HG03280 (cell line): ENCODE data around the gene RNF4.
A peak's percentile ranks its signal among the peaks of the same experiment; 100 is the strongest.
"Not testable (repeated sequence)": the region's sequence is repeated elsewhere in the genome, so short reads cannot be mapped to it uniquely, and the experiment has no call there.

Experiments used
- ATAC-seq: cut with Tn5 transposase; IDR thresholded peaks from one replicate; pipeline ENCODE4 v1.9.1; 2021; ENCODE audit warnings: mild to moderate bottlenecking, moderate library complexity; ENCODE audit not compliant: unreplicated experiment

Gene RNF4

GRCh38 chr4:2468456-2469191, at the start of gene RNF4:
Gene RNF4, plus strand, starts transcription at chr4:2469106. Its CDS starts 21,388 bp downstream, at chr4:2490494.
- peak; percentile 81 for ATAC-seq

GRCh38 chr4:2419814-2420213, 49.1 kb upstream of the RNF4 start:
- no peak for ATAC-seq

GRCh38 chr4:2421928-2422327, 47.0 kb upstream of the RNF4 start:
- ATAC-seq, result no peak

DNA sequence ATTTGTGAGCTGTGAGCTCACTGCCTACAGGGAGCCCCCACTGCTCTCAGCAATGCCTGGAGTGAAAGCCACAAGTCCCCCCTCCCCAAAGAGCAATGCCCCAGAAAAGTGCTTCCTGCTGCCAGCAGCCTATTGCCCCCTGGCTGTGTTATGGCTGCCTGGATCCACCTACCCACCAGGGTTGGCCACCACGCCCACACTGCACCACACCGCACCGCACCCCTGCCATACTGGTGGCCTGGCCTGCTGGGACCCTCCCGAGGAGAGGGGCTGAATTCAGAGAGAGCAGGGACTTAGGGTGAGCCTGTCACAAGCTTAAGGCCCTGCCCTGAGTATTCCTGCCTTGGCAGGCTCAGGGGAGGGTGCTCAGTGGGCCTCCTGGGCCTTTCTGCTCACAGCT, 45.8 kb upstream of the RNF4 start:
- ATAC-seq, result no peak

GRCh38 chr4:2423695-2424094, 45.2 kb upstream of the RNF4 start:
- ATAC-seq, result no peak

DNA sequence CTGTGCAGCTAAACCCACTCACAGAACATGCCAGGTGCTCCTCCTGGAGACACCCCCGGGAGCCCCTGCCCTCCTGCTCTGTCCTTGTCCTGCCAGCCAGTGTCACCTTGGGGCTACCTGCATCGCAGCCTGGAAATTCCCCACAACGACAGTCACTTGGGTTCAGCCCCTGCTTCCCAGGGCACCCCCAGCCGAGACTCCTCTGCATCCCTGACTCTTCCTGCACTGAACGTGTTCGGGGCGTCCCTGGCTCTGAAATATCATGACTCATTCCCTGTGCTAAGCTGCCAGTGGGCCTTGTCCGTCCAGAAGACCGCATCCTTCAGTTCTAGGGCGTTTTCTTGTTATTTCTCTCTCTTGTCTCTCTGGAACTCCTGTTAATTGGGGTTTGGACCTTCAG, 44.3 kb upstream of the RNF4 start:
- no peak for ATAC-seq

DNA sequence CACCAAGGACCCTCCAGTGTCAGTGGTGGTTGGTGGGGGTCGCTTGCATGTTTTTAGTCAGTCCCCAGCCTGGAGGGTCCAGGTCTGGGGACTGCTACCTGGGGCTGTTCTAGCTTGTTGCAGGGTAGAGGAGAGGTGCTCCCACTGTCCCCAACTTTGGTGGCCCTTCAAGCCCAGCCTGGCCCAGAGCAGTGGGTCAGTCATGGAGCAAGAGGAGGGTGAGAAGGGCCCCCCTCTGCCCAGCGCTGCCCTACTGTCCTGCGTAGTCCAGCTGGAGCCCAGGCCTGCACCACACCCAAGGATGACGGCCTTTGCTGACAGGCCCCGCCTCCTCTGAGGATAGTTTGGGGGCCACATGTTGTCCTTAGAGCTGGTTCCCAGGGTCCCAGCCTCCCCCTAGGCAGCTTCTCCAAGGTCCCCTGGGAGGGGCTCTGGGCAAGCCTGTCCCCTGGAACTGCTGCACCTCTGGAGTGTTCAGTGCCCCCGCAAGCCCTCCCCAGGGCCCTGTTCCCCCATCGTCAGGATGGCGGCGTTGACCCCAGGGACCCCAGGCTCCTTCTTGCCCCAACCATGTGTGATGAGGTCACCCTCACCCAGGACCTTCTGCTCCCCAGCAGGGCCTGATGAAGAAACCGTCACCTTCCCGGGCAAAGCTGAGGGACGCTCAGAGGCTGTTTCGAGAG, 43.4 kb upstream of the RNF4 start:
- no peak for ATAC-seq

DNA sequence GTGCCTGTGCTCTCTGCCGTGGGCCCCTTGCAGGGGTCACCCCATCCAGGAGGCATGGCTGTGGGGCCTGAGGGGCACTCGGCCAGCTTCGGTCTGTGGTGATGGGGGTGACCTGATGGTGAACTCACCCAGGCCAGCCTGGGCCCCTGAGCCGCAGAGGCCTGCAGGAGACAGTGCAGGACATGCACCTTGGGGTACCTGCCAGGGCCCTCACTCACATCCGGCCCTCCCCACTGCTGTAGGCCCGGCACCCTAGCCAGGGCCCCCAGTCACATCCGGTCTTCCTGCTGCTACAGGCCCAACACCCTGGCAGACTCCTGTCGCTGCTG, 42.9 kb upstream of the RNF4 start:
- no peak for ATAC-seq

GRCh38 chr4:2426711-2427275, 42.1 kb upstream of the RNF4 start:
- ATAC-seq, result no peak

DNA sequence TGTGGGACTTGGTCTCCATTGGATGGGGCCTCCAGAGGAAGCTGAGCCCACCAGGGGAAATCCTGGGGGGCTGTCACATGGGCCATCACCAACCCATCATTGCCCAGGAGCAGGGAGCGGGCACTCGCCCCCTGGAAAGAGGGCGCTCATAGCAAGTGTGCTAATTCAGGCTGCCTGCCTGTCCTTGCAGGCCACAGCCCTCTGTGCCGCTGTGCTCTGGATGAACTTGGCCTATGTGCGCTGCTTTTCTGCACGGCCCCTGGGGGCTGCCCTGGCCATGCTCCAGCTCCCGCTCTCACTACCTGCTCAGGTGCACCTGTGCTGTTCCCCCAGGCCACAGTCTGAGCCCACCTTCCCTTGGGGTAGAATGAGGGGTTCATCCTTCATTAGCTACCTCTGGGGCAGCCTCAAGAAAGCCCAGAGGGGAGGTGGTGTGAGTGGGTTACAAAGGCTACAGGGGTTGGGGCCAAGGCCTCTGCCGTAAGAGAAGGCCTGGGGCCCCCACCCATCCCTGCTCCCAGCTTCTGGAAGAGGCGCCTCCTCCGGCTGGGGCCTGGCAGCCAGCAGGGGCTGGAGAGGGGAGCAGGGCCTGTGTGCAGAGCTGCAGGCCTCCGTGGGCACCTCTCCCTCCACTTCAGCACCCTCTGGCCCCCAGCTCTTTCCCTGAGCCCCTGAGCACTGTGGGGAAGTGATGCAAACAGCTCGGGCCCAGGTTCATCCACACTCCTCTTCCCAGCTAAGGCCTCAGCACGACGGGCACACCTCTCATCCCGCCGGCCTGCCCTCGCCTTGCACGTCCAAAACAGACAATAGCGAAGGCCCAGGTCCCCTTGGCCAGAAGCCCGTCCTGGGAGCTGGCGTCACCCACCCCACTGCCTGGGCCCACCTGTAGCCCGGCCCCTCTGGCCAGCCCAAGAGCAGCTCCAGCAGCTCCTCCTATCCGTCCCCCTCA, 41.2 kb upstream of the RNF4 start:
- ATAC-seq, result no peak

- no peak for ATAC-seq
Measured at GRCh38 chr4:2428496-2429213, 40.3 kb upstream of the RNF4 start.

DNA sequence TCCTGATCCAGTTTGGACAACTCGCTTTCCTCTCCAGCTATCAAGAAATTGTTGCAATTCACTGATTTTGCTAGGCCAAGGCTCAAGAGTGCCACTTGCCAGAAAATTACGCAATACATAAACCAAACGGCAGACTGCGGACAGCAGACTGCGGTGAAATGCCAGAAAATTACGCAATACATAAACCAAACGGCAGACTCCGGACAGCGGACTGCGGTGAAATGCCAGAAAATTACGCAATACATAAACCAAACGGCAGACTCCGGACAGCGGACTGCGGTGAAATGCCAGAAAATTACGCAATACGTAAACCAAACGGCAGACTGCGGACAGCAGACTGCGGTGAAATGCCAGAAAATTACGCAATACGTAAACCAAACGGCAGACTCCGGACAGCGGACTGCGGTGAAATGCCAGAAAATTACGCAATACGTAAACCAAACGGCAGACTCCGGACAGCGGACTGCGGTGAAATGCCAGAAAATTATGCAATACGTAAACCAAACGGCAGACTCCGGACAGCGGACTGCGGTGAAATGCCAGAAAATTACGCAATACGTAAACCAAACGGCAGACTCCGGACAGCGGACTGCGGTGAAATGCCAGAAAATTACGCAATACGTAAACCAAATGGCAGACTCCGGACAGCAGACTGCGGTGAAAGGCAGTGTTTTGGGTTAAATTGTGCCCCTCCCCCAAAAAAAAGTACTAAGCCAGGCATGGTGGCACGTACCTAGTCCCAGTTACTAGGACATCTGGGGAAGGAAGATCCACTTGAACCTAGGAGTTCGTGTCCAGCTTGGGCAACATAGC, 38.8 kb upstream of the RNF4 start:
- ATAC-seq, result not testable (repeated sequence)

DNA sequence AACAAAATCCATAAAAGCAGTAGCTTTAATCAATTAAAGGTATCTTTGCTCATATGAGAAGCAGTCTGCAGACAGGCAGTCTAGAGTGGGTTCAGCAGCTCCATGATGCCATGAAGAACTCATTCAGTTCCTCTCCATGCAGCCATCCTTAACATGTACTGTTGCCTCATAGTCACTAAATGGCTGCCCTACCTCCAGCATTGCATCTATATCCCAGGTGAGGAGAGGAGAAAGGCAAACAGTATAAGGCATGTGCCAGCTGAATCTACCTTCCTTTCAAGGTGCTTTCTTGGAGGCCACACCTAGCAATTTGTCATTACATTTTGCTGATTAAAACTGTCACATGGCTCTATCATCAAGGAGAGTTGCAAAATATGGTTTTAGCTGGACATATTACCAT, 36.9 kb upstream of the RNF4 start:
- no peak for ATAC-seq

- no peak for ATAC-seq
Measured at GRCh38 chr4:2432991-2433530, 35.8 kb upstream of the RNF4 start.

DNA sequence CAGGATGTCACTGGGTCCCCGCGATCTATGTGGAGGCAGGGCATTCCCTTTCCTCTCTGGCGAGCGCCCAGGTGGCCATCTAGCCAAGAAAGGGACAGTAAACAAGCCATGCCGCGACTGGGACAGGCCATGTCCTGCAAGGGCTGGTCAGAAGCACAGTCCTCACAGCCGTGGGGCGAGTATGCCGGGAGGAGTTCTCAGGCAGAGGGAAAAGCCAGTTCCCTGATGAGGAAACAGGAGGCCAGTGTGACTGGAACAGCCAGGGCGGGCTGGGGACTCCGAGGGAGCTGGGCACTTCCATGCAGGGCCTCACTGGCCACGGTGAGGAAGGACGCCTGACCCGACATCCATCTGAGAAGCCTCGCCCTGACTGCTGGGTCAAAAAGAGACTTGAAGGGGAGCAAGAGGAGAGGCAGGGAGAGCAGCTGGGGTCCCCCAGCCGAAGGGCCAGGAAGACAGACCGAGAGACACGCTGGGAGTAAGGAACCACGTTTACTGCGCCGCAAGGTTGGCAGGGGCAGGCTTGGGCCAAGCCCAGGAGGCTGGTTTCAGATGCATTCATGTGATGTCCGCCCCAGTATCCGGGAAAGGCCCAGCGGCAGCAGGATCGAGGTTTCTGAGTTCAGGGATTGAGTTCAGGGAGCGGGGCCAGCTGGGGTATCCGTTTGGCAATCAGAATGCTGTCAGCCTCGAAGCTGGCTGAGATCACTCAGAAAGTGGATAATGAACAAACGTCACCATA, 35.1 kb upstream of the RNF4 start:
- no peak for ATAC-seq

- ATAC-seq, result no peak
Measured at GRCh38 chr4:2434420-2434819, 34.5 kb upstream of the RNF4 start.

DNA sequence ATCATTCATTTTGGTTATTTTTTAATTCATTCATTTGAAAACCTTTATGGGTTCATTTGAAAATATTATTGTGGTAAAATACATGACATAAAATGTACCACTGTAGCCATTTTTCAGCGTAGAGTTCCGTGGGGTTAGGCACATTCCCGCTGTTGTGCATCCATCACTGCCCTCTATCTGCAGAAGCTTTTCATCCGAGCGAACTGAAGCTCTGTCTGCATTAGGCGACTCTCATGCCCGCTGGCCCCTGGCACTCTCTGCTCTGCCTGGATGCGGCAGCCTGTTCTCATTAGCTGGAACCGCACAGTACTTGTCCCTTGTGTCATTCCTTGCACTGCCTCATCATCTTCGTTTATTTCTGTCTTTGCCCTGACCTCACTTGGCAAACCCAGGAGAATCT, 32.6 kb upstream of the RNF4 start:
- ATAC-seq, result no peak

DNA sequence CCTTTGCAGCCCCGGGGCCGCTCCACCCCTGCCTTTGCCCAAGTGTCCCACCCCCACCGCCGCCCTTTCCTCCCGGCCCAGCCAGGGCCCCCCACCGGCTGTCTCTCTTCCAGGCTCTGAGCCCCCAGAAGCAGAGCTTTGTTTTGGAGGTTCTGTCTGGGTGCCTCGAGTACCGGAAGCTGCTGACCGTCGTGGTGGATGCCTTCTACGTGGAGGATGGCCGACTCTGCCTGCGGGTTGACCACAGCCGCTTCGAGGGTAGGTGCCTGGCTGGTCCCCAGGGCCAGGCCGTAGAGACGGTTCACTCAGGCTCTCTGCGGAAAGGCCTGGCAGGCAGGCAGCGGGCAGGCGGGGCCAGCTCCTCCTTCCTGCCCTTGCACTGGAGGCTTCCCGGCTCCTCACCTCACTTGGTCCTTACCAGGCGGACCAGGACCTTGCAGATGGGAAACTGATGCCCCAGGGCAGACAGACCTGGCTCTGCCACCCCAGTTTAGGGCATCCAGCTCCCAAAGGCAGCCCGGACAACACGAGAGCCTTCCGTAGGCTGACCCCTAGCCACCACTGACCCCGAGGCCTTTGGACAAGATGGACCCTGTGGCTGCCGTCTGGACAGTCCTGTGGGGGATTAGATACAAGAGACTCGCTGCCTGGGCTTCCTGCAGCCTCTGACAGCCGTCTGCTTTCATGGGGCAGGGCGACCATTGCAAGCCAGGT, 32.0 kb upstream of the RNF4 start:
- ATAC-seq, result no peak
